22Rv1 (cell line): ENCODE results near the gene MOB1A.

Source experiments
- H3K27ac ChIP-seq: fragments of 450-650 bp; 2 replicates; pipeline ENCODE4 v1.5.1; 2017
- CTCF ChIP-seq: fragments of 450-650 bp; IDR thresholded peaks from 2 replicates; pipeline ENCODE4 v1.5.1; 2017; ENCODE audit warnings: mild to moderate bottlenecking
- ZFX ChIP-seq: fragments of 450-650 bp; IDR thresholded peaks from 2 replicates; pipeline ENCODE4 v1.6.1; 2017; ENCODE audit warnings: antibody characterized with exemption, borderline replicate concordance

Gene MOB1A

GRCh38 chr2:74198461-74199274, 20.0 kb upstream of the MOB1A start, which contains the start of gene MTHFD2:
Gene MTHFD2, plus strand, starts transcription at chr2:74198615. Its CDS starts 27 bp downstream, at chr2:74198642.
- TF ChIP-seq ZFX (no peak), CTCF (peak; percentile 79)
- H3K27ac ChIP-seq = peak within 1 kb of the TSS; percentile 89

- no peak for TF ChIP-seq CTCF
- TF ChIP-seq ZFX = no peak
- peak overlapping the region; percentile 89 for H3K27ac ChIP-seq
Observed at GRCh38 chr2:74198023-74198460, 19.4 kb upstream of the MOB1A start.

- peak overlapping the region; percentile 89 for H3K27ac ChIP-seq
- TF ChIP-seq ZFX (no peak), CTCF (no peak)
Observed at GRCh38 chr2:74197049-74197448, 18.4 kb upstream of the MOB1A start.

- TF ChIP-seq CTCF (no peak), ZFX (no peak)
Observed at GRCh38 chr2:74194799-74195198, 16.1 kb upstream of the MOB1A start.

GRCh38 chr2:74191596-74192380, 13.1 kb upstream of the MOB1A start:
- no peak for TF ChIP-seq CTCF
- no peak for TF ChIP-seq ZFX
- H3K27ac ChIP-seq = no peak overlapping the region

More at GRCh38 chr2:74194799-74195198, 16.1 kb upstream of the MOB1A start:
- no peak overlapping the region for H3K27ac ChIP-seq

- TF ChIP-seq ZFX = no peak
- TF ChIP-seq CTCF = no peak
- H3K27ac ChIP-seq = no peak overlapping the region
Observed at GRCh38 chr2:74188696-74189095, 10.0 kb upstream of the MOB1A start.
